Subcutaneous adipose tissue (tissue), 4 donors: Measurements from ENCODE around the gene PLXNA4. TPM values are rescaled to one million over a fixed set of nuclear protein-coding genes. Genes with fewer than 3 reads are reported as not detected.

Experiments
- total RNA-seq, 4 donors: library from RNA; depleted of rRNA; stranded (reverse); fragments of >200 nt; gene quantifications; one replicate each; pipeline ENCODE4 v1.1.0, GENCODE V29; 2016
- TF ChIP-seq, protein P1 (sequence below): fragments of 450-650 bp; IDR thresholded peaks from one replicate; pipeline ENCODE4 v1.5.1; 2016; ENCODE audit warnings: low read depth, mild to moderate bottlenecking, control low read depth, antibody characterized with exemption, moderate library complexity

PLXNA4 gene
- total RNA-seq, 4 donors from 2014 or later: 30.2 to 112 (median 54.6) TPM

- TF ChIP-seq, protein P1, sequence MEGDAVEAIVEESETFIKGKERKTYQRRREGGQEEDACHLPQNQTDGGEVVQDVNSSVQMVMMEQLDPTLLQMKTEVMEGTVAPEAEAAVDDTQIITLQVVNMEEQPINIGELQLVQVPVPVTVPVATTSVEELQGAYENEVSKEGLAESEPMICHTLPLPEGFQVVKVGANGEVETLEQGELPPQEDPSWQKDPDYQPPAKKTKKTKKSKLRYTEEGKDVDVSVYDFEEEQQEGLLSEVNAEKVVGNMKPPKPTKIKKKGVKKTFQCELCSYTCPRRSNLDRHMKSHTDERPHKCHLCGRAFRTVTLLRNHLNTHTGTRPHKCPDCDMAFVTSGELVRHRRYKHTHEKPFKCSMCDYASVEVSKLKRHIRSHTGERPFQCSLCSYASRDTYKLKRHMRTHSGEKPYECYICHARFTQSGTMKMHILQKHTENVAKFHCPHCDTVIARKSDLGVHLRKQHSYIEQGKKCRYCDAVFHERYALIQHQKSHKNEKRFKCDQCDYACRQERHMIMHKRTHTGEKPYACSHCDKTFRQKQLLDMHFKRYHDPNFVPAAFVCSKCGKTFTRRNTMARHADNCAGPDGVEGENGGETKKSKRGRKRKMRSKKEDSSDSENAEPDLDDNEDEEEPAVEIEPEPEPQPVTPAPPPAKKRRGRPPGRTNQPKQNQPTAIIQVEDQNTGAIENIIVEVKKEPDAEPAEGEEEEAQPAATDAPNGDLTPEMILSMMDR: no peak
These were observed 222.3 kb downstream of the PLXNA4 start for GRCh38 chr7:132353936-132354335.

DNA sequence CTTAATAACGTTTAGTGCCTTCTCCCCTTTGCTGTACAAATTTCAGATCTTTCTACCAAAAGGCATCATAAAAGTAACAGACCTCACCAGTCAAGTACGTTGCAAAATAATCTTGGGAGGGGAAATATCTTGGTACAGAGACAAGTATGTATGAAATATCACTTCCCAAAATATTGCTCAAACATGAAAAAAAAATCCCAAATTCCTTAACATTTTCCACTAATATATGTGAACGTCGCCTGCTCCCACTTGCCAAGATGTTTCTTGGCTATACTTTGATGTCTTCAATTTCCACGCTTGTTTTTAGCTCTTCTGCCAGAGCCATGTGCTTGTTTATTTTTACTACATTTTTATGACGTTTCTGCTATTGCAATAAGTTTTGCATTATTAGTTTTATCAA is 223.5 kb downstream of the PLXNA4 start:
- TF ChIP-seq, protein P1: no peak

DNA sequence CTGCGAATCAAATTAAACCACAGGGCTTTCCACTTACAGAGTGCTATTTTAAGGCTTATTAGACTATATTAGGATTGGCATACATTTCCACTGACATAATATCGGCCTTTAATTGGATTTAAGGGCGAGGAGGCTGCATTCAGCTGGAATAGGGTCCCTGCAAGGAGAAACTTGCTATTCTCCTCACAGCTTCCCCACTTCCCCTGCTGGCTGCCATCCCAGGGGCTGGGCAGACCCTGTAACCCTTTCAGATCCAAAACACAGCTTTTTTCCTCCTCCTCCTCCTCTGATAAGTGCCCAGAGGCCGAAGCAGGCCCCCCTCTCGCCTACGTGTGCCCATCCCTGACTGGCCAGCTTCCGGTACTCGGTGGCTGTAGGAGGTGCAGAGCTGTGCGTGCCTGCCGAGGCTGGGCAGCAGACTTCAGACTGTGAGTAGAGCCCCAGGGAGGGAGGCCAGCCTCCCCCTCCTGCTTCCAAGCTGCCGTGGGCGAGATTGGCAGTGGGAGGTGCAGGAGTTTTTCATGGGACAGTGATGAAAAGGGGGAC is 224.2 kb downstream of the PLXNA4 start:
- TF ChIP-seq, protein P1: no peak

- TF ChIP-seq, protein P1: no peak
These were observed 225.5 kb downstream of the PLXNA4 start for GRCh38 chr7:132350741-132351140.

- TF ChIP-seq, protein P1: no peak
These were observed 227.2 kb downstream of the PLXNA4 start for GRCh38 chr7:132349075-132349474.

GRCh38 chr7:132348341-132348740 is 227.9 kb downstream of the PLXNA4 start:
- TF ChIP-seq, protein P1: no peak

DNA sequence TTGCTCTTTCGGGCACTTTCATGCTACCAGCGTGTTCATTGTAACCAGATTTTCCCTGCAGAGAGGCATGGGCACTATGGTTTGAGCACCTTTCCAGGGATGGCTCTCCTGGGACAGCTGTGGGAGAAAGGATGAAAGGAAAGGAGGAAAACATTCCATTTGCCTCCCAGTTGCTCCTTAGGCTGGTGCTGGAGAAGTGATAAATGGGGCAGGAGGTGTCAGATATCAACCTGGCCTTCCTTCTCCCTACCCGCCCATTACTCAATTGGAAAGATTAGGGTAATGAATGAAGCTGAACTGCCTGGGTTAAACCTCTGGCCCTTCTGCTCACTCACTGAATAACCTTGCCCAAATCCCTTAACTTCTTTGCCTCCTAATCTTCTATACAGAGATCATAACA is 228.4 kb downstream of the PLXNA4 start:
- TF ChIP-seq, protein P1: no peak
